ENCODE results near the gene LAMA2. TPM values are rescaled to one million over a fixed set of nuclear protein-coding genes. Genes with fewer than 3 reads are reported as not detected.

The LAMA2 gene
- total RNA-seq, 1 experiment from 2014 or later: 8.2 TPM

DNA sequence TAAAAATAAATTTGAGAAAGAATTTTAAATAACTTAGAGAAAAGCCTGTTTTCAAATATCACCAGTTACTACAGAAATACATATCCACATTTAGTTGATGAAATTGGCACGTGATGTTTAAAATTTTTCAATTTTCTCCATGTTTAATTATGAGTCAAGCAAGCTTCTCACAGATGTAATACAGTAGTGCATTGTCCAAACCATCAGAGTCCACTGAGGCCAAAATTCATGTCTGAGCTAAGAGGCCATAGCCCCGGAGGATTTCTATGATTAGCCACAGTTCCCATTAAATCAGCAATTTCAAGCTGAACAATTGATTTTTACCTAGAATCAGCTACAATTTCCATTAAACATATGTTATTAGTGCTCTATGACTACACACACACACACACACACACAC lies 387.0 kb downstream of the LAMA2 start:
- no peak overlapping the region for H3K4me2 ChIP-seq (ENCODE audit: low read length)
- BruUV-seq (replicated peaks): no TSS peak
- ChIA-PET RAD21 (ENCODE audit: low non-redundant PET in 1 of 2, low total read pairs in 2 of 2, uncharacterized antibody in 2 of 2, unreplicated experiment in 2 of 2) (interaction anchor here in 1 of 2 experiments (0.7 kb wide), 1 partner anchor 40 kb away, joined by 3 read pairs; no protein-coding TSS in a partner anchor), CTCF (interaction anchor here (1.8 kb wide), 1 partner anchor 9 kb away, joined by 4 read pairs; no protein-coding TSS in a partner anchor), POLR2A (no interaction called here)
- no peak overlapping the region for H2AFZ ChIP-seq (ENCODE audit: low read depth, low read length, poor library complexity, severe bottlenecking)
- no peaks in the 10 kb centered on the region for H3K79me2 ChIP-seq (ENCODE audit: insufficient read depth, low read length)
- H3K27me3 ChIP-seq (ENCODE audit: insufficient read depth, low read length): no peaks in the 10 kb centered on the region
- TF ChIP-seq, protein P1, sequence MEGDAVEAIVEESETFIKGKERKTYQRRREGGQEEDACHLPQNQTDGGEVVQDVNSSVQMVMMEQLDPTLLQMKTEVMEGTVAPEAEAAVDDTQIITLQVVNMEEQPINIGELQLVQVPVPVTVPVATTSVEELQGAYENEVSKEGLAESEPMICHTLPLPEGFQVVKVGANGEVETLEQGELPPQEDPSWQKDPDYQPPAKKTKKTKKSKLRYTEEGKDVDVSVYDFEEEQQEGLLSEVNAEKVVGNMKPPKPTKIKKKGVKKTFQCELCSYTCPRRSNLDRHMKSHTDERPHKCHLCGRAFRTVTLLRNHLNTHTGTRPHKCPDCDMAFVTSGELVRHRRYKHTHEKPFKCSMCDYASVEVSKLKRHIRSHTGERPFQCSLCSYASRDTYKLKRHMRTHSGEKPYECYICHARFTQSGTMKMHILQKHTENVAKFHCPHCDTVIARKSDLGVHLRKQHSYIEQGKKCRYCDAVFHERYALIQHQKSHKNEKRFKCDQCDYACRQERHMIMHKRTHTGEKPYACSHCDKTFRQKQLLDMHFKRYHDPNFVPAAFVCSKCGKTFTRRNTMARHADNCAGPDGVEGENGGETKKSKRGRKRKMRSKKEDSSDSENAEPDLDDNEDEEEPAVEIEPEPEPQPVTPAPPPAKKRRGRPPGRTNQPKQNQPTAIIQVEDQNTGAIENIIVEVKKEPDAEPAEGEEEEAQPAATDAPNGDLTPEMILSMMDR (IDR thresholded peaks at IDR 0.05 in 2 of 3, conservative IDR thresholded peaks at IDR 0.05 in 1 of 3; ENCODE audit: borderline replicate concordance in 1 of 3, insufficient read depth in 1 of 3, low read depth in 2 of 3, low read length in 2 of 3): no peak
- TF ChIP-seq FOSL1 (IDR thresholded peaks at IDR 0.05; ENCODE audit: low read depth): no peak
- TF ChIP-seq ZFX (IDR thresholded peaks at IDR 0.05): no peak
- no peak for TF ChIP-seq ELF1 (IDR thresholded peaks at IDR 0.05; ENCODE audit: borderline replicate concordance, low read depth)
- TF ChIP-seq, protein P2, sequence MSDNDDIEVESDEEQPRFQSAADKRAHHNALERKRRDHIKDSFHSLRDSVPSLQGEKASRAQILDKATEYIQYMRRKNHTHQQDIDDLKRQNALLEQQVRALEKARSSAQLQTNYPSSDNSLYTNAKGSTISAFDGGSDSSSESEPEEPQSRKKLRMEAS (IDR thresholded peaks at IDR 0.05): no peak
- no peak for TF ChIP-seq EGR1 (IDR thresholded peaks at IDR 0.05; ENCODE audit: low read depth)
- TF ChIP-seq SP1 (IDR thresholded peaks at IDR 0.05; ENCODE audit: low read depth): no peak
- TF ChIP-seq SIN3A (IDR thresholded peaks at IDR 0.05; ENCODE audit: low read depth): no peak
- no peak for TF ChIP-seq ZNF274 (IDR thresholded peaks at IDR 0.05; ENCODE audit: low read depth, low read length)
- no peak for TF ChIP-seq POLR2AphosphoS5 (IDR thresholded peaks at IDR 0.05; ENCODE audit: low read depth, low read length)
- TF ChIP-seq, protein P3, sequence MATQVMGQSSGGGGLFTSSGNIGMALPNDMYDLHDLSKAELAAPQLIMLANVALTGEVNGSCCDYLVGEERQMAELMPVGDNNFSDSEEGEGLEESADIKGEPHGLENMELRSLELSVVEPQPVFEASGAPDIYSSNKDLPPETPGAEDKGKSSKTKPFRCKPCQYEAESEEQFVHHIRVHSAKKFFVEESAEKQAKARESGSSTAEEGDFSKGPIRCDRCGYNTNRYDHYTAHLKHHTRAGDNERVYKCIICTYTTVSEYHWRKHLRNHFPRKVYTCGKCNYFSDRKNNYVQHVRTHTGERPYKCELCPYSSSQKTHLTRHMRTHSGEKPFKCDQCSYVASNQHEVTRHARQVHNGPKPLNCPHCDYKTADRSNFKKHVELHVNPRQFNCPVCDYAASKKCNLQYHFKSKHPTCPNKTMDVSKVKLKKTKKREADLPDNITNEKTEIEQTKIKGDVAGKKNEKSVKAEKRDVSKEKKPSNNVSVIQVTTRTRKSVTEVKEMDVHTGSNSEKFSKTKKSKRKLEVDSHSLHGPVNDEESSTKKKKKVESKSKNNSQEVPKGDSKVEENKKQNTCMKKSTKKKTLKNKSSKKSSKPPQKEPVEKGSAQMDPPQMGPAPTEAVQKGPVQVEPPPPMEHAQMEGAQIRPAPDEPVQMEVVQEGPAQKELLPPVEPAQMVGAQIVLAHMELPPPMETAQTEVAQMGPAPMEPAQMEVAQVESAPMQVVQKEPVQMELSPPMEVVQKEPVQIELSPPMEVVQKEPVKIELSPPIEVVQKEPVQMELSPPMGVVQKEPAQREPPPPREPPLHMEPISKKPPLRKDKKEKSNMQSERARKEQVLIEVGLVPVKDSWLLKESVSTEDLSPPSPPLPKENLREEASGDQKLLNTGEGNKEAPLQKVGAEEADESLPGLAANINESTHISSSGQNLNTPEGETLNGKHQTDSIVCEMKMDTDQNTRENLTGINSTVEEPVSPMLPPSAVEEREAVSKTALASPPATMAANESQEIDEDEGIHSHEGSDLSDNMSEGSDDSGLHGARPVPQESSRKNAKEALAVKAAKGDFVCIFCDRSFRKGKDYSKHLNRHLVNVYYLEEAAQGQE (IDR thresholded peaks at IDR 0.05; ENCODE audit: low read depth): no peak
- no peak for TF ChIP-seq CEBPB (IDR thresholded peaks at IDR 0.05; ENCODE audit: low read depth)
- no peak for TF ChIP-seq CBX3 (IDR thresholded peaks at IDR 0.05; ENCODE audit: low read depth)
- TF ChIP-seq, protein P4, sequence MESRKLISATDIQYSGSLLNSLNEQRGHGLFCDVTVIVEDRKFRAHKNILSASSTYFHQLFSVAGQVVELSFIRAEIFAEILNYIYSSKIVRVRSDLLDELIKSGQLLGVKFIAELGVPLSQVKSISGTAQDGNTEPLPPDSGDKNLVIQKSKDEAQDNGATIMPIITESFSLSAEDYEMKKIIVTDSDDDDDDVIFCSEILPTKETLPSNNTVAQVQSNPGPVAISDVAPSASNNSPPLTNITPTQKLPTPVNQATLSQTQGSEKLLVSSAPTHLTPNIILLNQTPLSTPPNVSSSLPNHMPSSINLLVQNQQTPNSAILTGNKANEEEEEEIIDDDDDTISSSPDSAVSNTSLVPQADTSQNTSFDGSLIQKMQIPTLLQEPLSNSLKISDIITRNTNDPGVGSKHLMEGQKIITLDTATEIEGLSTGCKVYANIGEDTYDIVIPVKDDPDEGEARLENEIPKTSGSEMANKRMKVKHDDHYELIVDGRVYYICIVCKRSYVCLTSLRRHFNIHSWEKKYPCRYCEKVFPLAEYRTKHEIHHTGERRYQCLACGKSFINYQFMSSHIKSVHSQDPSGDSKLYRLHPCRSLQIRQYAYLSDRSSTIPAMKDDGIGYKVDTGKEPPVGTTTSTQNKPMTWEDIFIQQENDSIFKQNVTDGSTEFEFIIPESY (IDR thresholded peaks at IDR 0.05; ENCODE audit: extremely low read depth, insufficient replicate concordance, low read length): no peak
- no peak for TF ChIP-seq YY1 (IDR thresholded peaks at IDR 0.05; ENCODE audit: extremely low read depth, insufficient replicate concordance, low read depth, low read length)
- TF ChIP-seq, protein P5, sequence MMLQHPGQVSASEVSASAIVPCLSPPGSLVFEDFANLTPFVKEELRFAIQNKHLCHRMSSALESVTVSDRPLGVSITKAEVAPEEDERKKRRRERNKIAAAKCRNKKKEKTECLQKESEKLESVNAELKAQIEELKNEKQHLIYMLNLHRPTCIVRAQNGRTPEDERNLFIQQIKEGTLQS (IDR thresholded peaks at IDR 0.05): no peak
- TF ChIP-seq POLR2A (IDR thresholded peaks at IDR 0.05; ENCODE audit: borderline replicate concordance, extremely low read depth, insufficient read depth, insufficient read length): no peak
- no peak for TF ChIP-seq EZH2 (IDR thresholded peaks at IDR 0.05)
- TF ChIP-seq SRF (IDR thresholded peaks at IDR 0.05; ENCODE audit: low read depth): no peak
- DNase-seq (ENCODE audit: low read depth, low spot score): no peak
- H3K4me3 ChIP-seq (replicated peaks in 1 of 2; ENCODE audit: low read depth in 1 of 2, low read length in 2 of 2): no peak overlapping the region
- H4K20me1 ChIP-seq (ENCODE audit: insufficient read depth): no peaks in the 10 kb centered on the region
- H3K4me1 ChIP-seq (ENCODE audit: control insufficient read depth in 1 of 2, insufficient read depth in 2 of 2, low read length in 2 of 2): no peaks in the 10 kb centered on the region
- H3K9me3 ChIP-seq (ENCODE audit: control insufficient read depth in 1 of 2, insufficient read depth in 1 of 2, low read depth in 1 of 2, low read length in 2 of 2): no peaks in the 10 kb centered on the region
- intact Hi-C loops (cut with micrococcal nuclease): no loop called here
- ATAC-seq: no peak
- H3K9ac ChIP-seq (ENCODE audit: low read length): no peak overlapping the region
- H3K36me3 ChIP-seq (ENCODE audit: control insufficient read depth in 1 of 2, insufficient read depth in 2 of 2, low read length in 2 of 2): no peaks in the 10 kb centered on the region
- no peaks in the 10 kb centered on the region for H3K9me2 ChIP-seq (ENCODE audit: insufficient read depth)
- H3K27ac ChIP-seq (ENCODE audit: low read depth, low read length): no peak overlapping the region
